K562 (cell line): ENCODE results near the gene SMIM22. TPM values are rescaled to one million over a fixed set of nuclear protein-coding genes. Genes with fewer than 3 reads are reported as not detected.

ENCODE experiments used
- CEBPG ChIP-seq, 3 experiments: fragments of 200-800 bp in 1 of 3; sonication (Bioruptor generic) in 1 of 3; sonication (generic) in 1 of 3; formaldehyde crosslinking in 1 of 3; IDR thresholded peaks in 2 of 3; conservative IDR thresholded peaks in 1 of 3; 2 replicates each; pipeline versions ENCODE4 v1.6.1 to v1.8.0; 2016 to 2022; ENCODE audit warnings: missing compliant biosample characterization in 2 of 3, missing genetic modification characterization in 2 of 3, mild to moderate bottlenecking in 1 of 3, missing genetic modification reagents in 1 of 3
- DDX20 ChIP-seq: fragments of 450-650 bp; IDR thresholded peaks from 2 replicates; pipeline ENCODE4 v1.6.1; 2016; ENCODE audit warnings: missing genetic modification characterization, low read depth, mild to moderate bottlenecking, missing compliant biosample characterization, moderate library complexity
- ETV5 ChIP-seq: sonication (generic); formaldehyde crosslinking; IDR thresholded peaks from 2 replicates; pipeline ENCODE4 v1.4.0; 2020; ENCODE audit warnings: low read depth, mild to moderate bottlenecking, missing genetic modification reagents
- HIVEP1 ChIP-seq: fragments of 250-450 bp; sonication (Bioruptor Pico); IDR thresholded peaks from 2 replicates; pipeline ENCODE4 v1.4.0; 2020; ENCODE audit warnings: mild to moderate bottlenecking
- MTA2 ChIP-seq: fragments of 450-650 bp; IDR thresholded peaks from 2 replicates; pipeline ENCODE4 v1.6.1; 2016; ENCODE audit warnings: low read depth
- RFX1 ChIP-seq: fragments of 450-650 bp; IDR thresholded peaks from 2 replicates; pipeline ENCODE4 v1.6.1; 2016; ENCODE audit warnings: mild to moderate bottlenecking, moderate library complexity
- RNF2 ChIP-seq: sonication (generic); IDR thresholded peaks from 2 replicates; pipeline ENCODE4 v1.6.1; 2016
- SIX5 ChIP-seq, 2 experiments: IDR thresholded peaks; 2 replicates each; pipeline ENCODE4 v1.6.1; 2011; ENCODE audit warnings: low read length in 2 of 2, borderline replicate concordance in 1 of 2, low read depth in 1 of 2, mild to moderate bottlenecking in 1 of 2, moderate library complexity in 1 of 2; ENCODE audit not compliant: insufficient read depth in 1 of 2
- STAG1 ChIP-seq: sonication (generic); formaldehyde crosslinking; IDR thresholded peaks from 2 replicates; pipeline ENCODE4 v1.5.0; 2020; ENCODE audit warnings: missing genetic modification reagents, borderline replicate concordance
- ZNF764 ChIP-seq: fragments of 250-450 bp; sonication (Bioruptor Pico); IDR thresholded peaks from 2 replicates; pipeline ENCODE4 v1.4.0; 2020; ENCODE audit warnings: low read depth, mild to moderate bottlenecking, moderate library complexity
- polyA plus RNA-seq, 8 experiments: library from polyadenylated mRNA; depleted of rRNA in 4 of 8; stranded (reverse) in 5 of 8; unstranded in 3 of 8; fragments of >200 nt; fragmentation: Nextera tagmentation in 2 of 8; fragmentation: Illumina TruSeq in 1 of 8; extraction: Ambion mirVana in 2 of 8; extraction: Trizol in 1 of 8; gene quantifications; 2 replicates each; pipeline versions ENCODE4 v1.2.1 to v1.2.3, GENCODE V29; 2011 to 2014; ENCODE audit warnings: inconsistent platforms in 1 of 8, missing spikeins in 1 of 8
- total RNA-seq, 7 experiments: library from RNA; depleted of rRNA in 6 of 7; stranded (reverse); fragments of >200 nt in 6 of 7; fragmentation: Illumina TruSeq in 2 of 7; extraction: Trizol in 2 of 7; gene quantifications; 2 replicates each; pipeline versions ENCODE4 v1.2.1 to v1.2.3, GENCODE V29; 2011 to 2021; ENCODE audit warnings: low replicate concordance in 1 of 7
- TF ChIP-seq, protein P1 (sequence below): fragments of 250-450 bp; sonication (Bioruptor Pico); IDR thresholded peaks from 2 replicates; pipeline ENCODE4 v1.4.0; 2020; ENCODE audit warnings: mild to moderate bottlenecking, moderate library complexity, borderline replicate concordance
- TF ChIP-seq, protein P2 (sequence below): fragments of 450-650 bp; IDR thresholded peaks from 2 replicates; pipeline ENCODE4 v1.6.1; 2016; ENCODE audit warnings: borderline replicate concordance
- TF ChIP-seq, protein P3 (sequence below): IDR thresholded peaks from 2 replicates; pipeline ENCODE4 v1.6.1; 2016; ENCODE audit warnings: missing genetic modification characterization, missing compliant biosample characterization
- TF ChIP-seq, protein P4 (sequence below): sonication (generic); formaldehyde crosslinking; IDR thresholded peaks from 2 replicates; pipeline ENCODE4 v1.8.0; 2022; ENCODE audit warnings: mild to moderate bottlenecking, missing genetic modification reagents
- TF ChIP-seq, protein P5 (sequence below): fragments of 250-450 bp; sonication (Bioruptor Pico); IDR thresholded peaks from 2 replicates; pipeline ENCODE4 v1.4.0; 2020; ENCODE audit warnings: borderline replicate concordance

SMIM22 gene
- total and polyA plus RNA-seq, 9 of the 15 experiments (the other 6 are each of a cell fraction or from before 2014, with no cell fraction given) = not detected

DNA sequence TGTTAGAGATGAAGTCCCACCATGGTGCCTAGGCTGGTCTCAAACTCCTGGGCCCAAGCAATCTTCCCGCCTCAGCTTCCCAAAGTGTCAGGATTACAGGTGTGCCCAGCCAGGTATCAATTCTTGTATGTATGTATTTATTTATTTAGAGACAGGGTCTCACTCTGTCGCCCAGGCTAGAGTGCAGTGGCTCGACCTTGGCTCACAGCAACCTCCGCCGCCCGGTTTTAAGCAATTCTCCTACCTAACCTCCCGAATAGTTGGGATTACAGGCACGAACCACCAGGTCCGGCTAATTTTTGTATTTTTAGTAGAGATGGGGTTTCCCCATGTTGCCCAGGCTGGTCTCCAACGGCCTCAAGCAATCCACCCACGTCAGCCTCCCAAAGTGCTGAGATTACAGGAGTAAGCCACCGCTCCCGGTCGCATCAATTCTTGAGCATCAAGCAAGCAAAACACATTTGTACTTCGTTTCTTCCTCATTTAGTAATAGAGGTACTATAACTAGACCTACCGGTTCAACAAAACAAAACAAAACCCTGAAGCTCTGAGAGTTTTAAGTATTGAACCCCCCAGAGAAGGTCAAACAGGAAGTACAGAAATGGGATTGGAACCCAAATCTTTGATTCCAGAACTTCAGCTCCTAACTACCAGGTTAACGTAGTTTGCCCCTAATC is 27.2 kb upstream of the SMIM22 start (continued):
- TF ChIP-seq, protein P1, sequence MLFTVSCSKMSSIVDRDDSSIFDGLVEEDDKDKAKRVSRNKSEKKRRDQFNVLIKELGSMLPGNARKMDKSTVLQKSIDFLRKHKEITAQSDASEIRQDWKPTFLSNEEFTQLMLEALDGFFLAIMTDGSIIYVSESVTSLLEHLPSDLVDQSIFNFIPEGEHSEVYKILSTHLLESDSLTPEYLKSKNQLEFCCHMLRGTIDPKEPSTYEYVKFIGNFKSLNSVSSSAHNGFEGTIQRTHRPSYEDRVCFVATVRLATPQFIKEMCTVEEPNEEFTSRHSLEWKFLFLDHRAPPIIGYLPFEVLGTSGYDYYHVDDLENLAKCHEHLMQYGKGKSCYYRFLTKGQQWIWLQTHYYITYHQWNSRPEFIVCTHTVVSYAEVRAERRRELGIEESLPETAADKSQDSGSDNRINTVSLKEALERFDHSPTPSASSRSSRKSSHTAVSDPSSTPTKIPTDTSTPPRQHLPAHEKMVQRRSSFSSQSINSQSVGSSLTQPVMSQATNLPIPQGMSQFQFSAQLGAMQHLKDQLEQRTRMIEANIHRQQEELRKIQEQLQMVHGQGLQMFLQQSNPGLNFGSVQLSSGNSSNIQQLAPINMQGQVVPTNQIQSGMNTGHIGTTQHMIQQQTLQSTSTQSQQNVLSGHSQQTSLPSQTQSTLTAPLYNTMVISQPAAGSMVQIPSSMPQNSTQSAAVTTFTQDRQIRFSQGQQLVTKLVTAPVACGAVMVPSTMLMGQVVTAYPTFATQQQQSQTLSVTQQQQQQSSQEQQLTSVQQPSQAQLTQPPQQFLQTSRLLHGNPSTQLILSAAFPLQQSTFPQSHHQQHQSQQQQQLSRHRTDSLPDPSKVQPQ = no peak
- TF ChIP-seq STAG1 (CRISPR knock-in tag) (no peak), ETV5 (no peak), CEBPG (CRISPR knock-in tag; IDR thresholded peaks at IDR 0.05) (no peak), CEBPG (tag; conservative IDR thresholded peaks at IDR 0.05 in 1 of 2, IDR thresholded peaks at IDR 0.05 in 1 of 2) (no peak), MTA2 (no peak), RFX1 (no peak), HIVEP1 (CRISPR knock-in tag) (no peak), DDX20 (no peak), RNF2 (no peak), ZNF764 (CRISPR knock-in tag) (no peak), SIX5 (IDR thresholded peaks at IDR 0.05; ENCODE audit: borderline replicate concordance in 1 of 2, insufficient read depth in 1 of 2, low read depth in 1 of 2, low read length in 2 of 2) (no peak)
- TF ChIP-seq, protein P2, sequence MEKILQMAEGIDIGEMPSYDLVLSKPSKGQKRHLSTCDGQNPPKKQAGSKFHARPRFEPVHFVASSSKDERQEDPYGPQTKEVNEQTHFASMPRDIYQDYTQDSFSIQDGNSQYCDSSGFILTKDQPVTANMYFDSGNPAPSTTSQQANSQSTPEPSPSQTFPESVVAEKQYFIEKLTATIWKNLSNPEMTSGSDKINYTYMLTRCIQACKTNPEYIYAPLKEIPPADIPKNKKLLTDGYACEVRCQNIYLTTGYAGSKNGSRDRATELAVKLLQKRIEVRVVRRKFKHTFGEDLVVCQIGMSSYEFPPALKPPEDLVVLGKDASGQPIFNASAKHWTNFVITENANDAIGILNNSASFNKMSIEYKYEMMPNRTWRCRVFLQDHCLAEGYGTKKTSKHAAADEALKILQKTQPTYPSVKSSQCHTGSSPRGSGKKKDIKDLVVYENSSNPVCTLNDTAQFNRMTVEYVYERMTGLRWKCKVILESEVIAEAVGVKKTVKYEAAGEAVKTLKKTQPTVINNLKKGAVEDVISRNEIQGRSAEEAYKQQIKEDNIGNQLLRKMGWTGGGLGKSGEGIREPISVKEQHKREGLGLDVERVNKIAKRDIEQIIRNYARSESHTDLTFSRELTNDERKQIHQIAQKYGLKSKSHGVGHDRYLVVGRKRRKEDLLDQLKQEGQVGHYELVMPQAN = peak; percentile 28; the same call in 1 of the 2 replicates
- TF ChIP-seq, protein P3, sequence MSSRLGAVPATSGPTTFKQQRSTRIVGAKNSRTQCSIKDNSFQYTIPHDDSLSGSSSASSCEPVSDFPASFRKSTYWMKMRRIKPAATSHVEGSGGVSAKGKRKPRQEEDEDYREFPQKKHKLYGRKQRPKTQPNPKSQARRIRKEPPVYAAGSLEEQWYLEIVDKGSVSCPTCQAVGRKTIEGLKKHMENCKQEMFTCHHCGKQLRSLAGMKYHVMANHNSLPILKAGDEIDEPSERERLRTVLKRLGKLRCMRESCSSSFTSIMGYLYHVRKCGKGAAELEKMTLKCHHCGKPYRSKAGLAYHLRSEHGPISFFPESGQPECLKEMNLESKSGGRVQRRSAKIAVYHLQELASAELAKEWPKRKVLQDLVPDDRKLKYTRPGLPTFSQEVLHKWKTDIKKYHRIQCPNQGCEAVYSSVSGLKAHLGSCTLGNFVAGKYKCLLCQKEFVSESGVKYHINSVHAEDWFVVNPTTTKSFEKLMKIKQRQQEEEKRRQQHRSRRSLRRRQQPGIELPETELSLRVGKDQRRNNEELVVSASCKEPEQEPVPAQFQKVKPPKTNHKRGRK (tag) = no peak
- TF ChIP-seq, protein P4, sequence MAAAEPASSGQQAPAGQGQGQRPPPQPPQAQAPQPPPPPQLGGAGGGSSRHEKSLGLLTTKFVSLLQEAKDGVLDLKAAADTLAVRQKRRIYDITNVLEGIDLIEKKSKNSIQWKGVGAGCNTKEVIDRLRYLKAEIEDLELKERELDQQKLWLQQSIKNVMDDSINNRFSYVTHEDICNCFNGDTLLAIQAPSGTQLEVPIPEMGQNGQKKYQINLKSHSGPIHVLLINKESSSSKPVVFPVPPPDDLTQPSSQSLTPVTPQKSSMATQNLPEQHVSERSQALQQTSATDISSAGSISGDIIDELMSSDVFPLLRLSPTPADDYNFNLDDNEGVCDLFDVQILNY (CRISPR knock-in tag) = no peak
- TF ChIP-seq, protein P5, sequence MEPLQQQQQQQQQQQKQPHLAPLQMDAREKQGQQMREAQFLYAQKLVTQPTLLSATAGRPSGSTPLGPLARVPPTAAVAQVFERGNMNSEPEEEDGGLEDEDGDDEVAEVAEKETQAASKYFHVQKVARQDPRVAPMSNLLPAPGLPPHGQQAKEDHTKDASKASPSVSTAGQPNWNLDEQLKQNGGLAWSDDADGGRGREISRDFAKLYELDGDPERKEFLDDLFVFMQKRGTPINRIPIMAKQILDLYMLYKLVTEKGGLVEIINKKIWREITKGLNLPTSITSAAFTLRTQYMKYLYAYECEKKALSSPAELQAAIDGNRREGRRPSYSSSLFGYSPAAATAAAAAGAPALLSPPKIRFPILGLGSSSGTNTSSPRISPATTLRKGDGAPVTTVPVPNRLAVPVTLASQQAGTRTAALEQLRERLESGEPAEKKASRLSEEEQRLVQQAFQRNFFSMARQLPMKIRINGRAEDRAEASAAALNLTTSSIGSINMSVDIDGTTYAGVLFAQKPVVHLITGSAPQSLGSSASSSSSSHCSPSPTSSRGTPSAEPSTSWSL = no peak
